ENCODE data around the gene F7.

Gene F7

GRCh38 chr13:113072376-113072775 is 33.2 kb upstream of the F7 start:
- TF ChIP-seq CTCF (IDR thresholded peaks at IDR 0.05; ENCODE audit: control insufficient read depth, extremely low read depth, insufficient read depth): no peak
- H3K4me3 ChIP-seq (ENCODE audit: low read depth, low read length): no peak overlapping the region
- no peak for DNase-seq (ENCODE audit: low read depth)

GRCh38 chr13:113073942-113074341 is 31.6 kb upstream of the F7 start:
- no peak overlapping the region for H3K4me3 ChIP-seq (ENCODE audit: low read depth, low read length)
- TF ChIP-seq CTCF (IDR thresholded peaks at IDR 0.05; ENCODE audit: control insufficient read depth, extremely low read depth, insufficient read depth): no peak
- no peak for DNase-seq (ENCODE audit: low read depth)

- H3K4me3 ChIP-seq (ENCODE audit: low read depth, low read length): no peak overlapping the region
- TF ChIP-seq CTCF (IDR thresholded peaks at IDR 0.05; ENCODE audit: control insufficient read depth, extremely low read depth, insufficient read depth): no peak
- DNase-seq (ENCODE audit: low read depth): no peak
Measured at GRCh38 chr13:113074401-113074800, 31.2 kb upstream of the F7 start.

- no peak for DNase-seq (ENCODE audit: low read depth)
- H3K4me3 ChIP-seq (ENCODE audit: low read depth, low read length): no peak overlapping the region
- TF ChIP-seq CTCF (IDR thresholded peaks at IDR 0.05; ENCODE audit: control insufficient read depth, extremely low read depth, insufficient read depth): no peak
Measured at GRCh38 chr13:113074876-113075275, 30.7 kb upstream of the F7 start.

- no peak for DNase-seq (ENCODE audit: low read depth)
- no peak for TF ChIP-seq CTCF (IDR thresholded peaks at IDR 0.05; ENCODE audit: control insufficient read depth, extremely low read depth, insufficient read depth)
- no peak overlapping the region for H3K4me3 ChIP-seq (ENCODE audit: low read depth, low read length)
Measured at GRCh38 chr13:113075711-113076110, 29.9 kb upstream of the F7 start.

GRCh38 chr13:113076681-113077401 is 28.8 kb upstream of the F7 start:
- TF ChIP-seq CTCF (IDR thresholded peaks at IDR 0.05; ENCODE audit: control insufficient read depth, extremely low read depth, insufficient read depth): no peak
- H3K4me3 ChIP-seq (ENCODE audit: low read depth, low read length): no peak overlapping the region
- no peak for DNase-seq (ENCODE audit: low read depth)

- H3K4me3 ChIP-seq (ENCODE audit: low read depth, low read length): no peak overlapping the region
- TF ChIP-seq CTCF (IDR thresholded peaks at IDR 0.05; ENCODE audit: control insufficient read depth, extremely low read depth, insufficient read depth): no peak
- no peak for DNase-seq (ENCODE audit: low read depth)
Measured at GRCh38 chr13:113077566-113077952, 28.0 kb upstream of the F7 start.
